IMR-90 (cell line): ENCODE results near the gene C10orf105. TPM values are rescaled to one million over a fixed set of nuclear protein-coding genes. Genes with fewer than 3 reads are reported as not detected.

Source experiments
- ATAC-seq: fragments of 200-7000 bp; cut with Tn5 transposase; 2 replicates; pipeline ENCODE4 v1.9.1; 2020; ENCODE audit warnings: low read depth, mild to moderate bottlenecking, moderate library complexity
- BruUV-seq: library from RNA; stranded (reverse); fragments of 400-500 nt; replicated peaks from 2 replicates; lab custom pipeline; 2021; lab: Mats Ljungman, UMichigan
- CTCF ChIA-PET: fragments of 300-600 bp; formaldehyde crosslinking; extraction: SDS; loops from one replicate; lab custom pipeline; 2021; ENCODE audit warnings: antibody characterized with exemption; lab: Yijun Ruan, JAX
- POLR2A ChIA-PET: fragments of 300-600 bp; sonication (Branson Sonifier 250); formaldehyde crosslinking; loops from one replicate; lab custom pipeline; 2022; ENCODE audit warnings: antibody characterized with exemption; ENCODE audit not compliant: unreplicated experiment; lab: Charles Lee
- DNase-seq: peaks from one replicate; pipeline ENCODE4 v3.0.0; 2013
- H2AFZ ChIP-seq: replicated peaks from 2 replicates; pipeline ENCODE3; 2013; ENCODE audit warnings: low read length, mild to moderate bottlenecking; ENCODE audit not compliant: poor library complexity
- H2AK5ac ChIP-seq: 2 replicates; pipeline ENCODE4 v1.6.1; 2013; ENCODE audit warnings: low read depth, low read length, inconsistent platforms
- H2AK9ac ChIP-seq: replicated peaks from 2 replicates; pipeline ENCODE3; 2013; ENCODE audit warnings: mild to moderate bottlenecking, low read depth, low read length, moderate library complexity; ENCODE audit not compliant: poor library complexity
- H2BK120ac ChIP-seq: 2 replicates; pipeline ENCODE4 v1.6.1; 2013; ENCODE audit warnings: low read depth, low read length, inconsistent platforms
- H2BK15ac ChIP-seq: 3 replicates; pipeline ENCODE4 v1.6.1; 2013; ENCODE audit warnings: low read depth, low read length, inconsistent platforms
- H2BK20ac ChIP-seq: 2 replicates; pipeline ENCODE4 v1.6.1; 2013; ENCODE audit warnings: low read depth, mild to moderate bottlenecking, inconsistent platforms, low read length, moderate library complexity
- H2BK5ac ChIP-seq: 2 replicates; pipeline ENCODE4 v1.6.1; 2013; ENCODE audit warnings: mild to moderate bottlenecking, low read depth, low read length, inconsistent platforms; ENCODE audit not compliant: poor library complexity, severe bottlenecking
- H3K14ac ChIP-seq: replicated peaks from 2 replicates; pipeline ENCODE4 v1.6.1; 2013; ENCODE audit warnings: low read depth, low read length, inconsistent platforms
- H3K18ac ChIP-seq: 2 replicates; pipeline ENCODE4 v1.6.1; 2013; ENCODE audit warnings: low read depth, low read length, control low read depth
- H3K23ac ChIP-seq: 2 replicates; pipeline ENCODE4 v1.6.1; 2013; ENCODE audit warnings: low read depth, low read length, inconsistent platforms
- H3K27ac ChIP-seq: 2 replicates; pipeline ENCODE4 v1.5.1; 2013; ENCODE audit warnings: mild to moderate bottlenecking, control low read depth, low read length; ENCODE audit not compliant: insufficient read depth
- H3K27me3 ChIP-seq: 2 replicates; pipeline ENCODE4 v1.6.1; 2013; ENCODE audit warnings: low read length; ENCODE audit not compliant: control insufficient read depth, insufficient read depth
- H3K36me3 ChIP-seq: 2 replicates; pipeline ENCODE4 v1.6.1; 2013; ENCODE audit warnings: low read length, mixed read lengths; ENCODE audit not compliant: control insufficient read depth, insufficient read depth
- H3K4ac ChIP-seq: 2 replicates; pipeline ENCODE4 v1.6.1; 2013; ENCODE audit warnings: low read depth, low read length, inconsistent platforms
- H3K4me1 ChIP-seq: 2 replicates; pipeline ENCODE4 v1.6.1; 2013; ENCODE audit warnings: low read length, mixed read lengths; ENCODE audit not compliant: control insufficient read depth, insufficient read depth
- H3K4me2 ChIP-seq: 2 replicates; pipeline ENCODE4 v1.6.1; 2013; ENCODE audit warnings: low read depth, mild to moderate bottlenecking, control low read depth, low read length, moderate library complexity
- H3K4me3 ChIP-seq: 2 replicates; pipeline ENCODE4 v1.5.1; 2013; ENCODE audit warnings: low read depth, mild to moderate bottlenecking, control low read depth, low read length, moderate library complexity; ENCODE audit not compliant: insufficient read depth
- H3K56ac ChIP-seq: 2 replicates; pipeline ENCODE4 v1.6.1; 2013; ENCODE audit warnings: low read length, inconsistent platforms; ENCODE audit not compliant: insufficient read depth; ENCODE audit errors: extremely low read depth
- H3K79me1 ChIP-seq, 2 experiments: 2 replicates each; pipeline ENCODE4 v1.6.1; 2013; ENCODE audit warnings: low read length in 2 of 2, inconsistent platforms in 1 of 2, low read depth in 1 of 2
- H3K9ac ChIP-seq: 2 replicates; pipeline ENCODE4 v1.6.1; 2013; ENCODE audit warnings: low read depth, low read length, control low read depth
- H3K9me1 ChIP-seq: 2 replicates; pipeline ENCODE4 v1.6.1; 2013; ENCODE audit warnings: low read length, inconsistent platforms; ENCODE audit not compliant: insufficient read depth
- H3K9me3 ChIP-seq: 2 replicates; pipeline ENCODE4 v1.6.1; 2013; ENCODE audit warnings: low read length; ENCODE audit not compliant: control insufficient read depth, insufficient read depth
- H4K20me1 ChIP-seq: 2 replicates; pipeline ENCODE4 v1.6.1; 2013; ENCODE audit warnings: low read length, inconsistent platforms; ENCODE audit not compliant: insufficient read depth
- H4K5ac ChIP-seq: 2 replicates; pipeline ENCODE4 v1.6.1; 2013; ENCODE audit warnings: mild to moderate bottlenecking, low read depth, low read length, control low read depth
- H4K8ac ChIP-seq, 2 experiments: 2 replicates each; pipeline ENCODE4 v1.6.1; 2013; ENCODE audit warnings: low read depth in 2 of 2, low read length in 2 of 2, control low read depth in 1 of 2, inconsistent platforms in 1 of 2
- H4K91ac ChIP-seq: 2 replicates; pipeline ENCODE4 v1.6.1; 2013; ENCODE audit warnings: low read depth, low read length, inconsistent platforms; ENCODE audit not compliant: insufficient read depth
- BHLHE40 ChIP-seq: fragments of 150-350 bp; IDR thresholded peaks from 2 replicates; pipeline ENCODE4 v1.6.1; 2016; ENCODE audit warnings: mild to moderate bottlenecking, low read depth, low read length
- CEBPB ChIP-seq: IDR thresholded peaks from 2 replicates; pipeline ENCODE4 v1.6.1; 2012; ENCODE audit warnings: low read depth, low read length, improper control_type of control experiment
- CHD1 ChIP-seq: IDR thresholded peaks from 2 replicates; pipeline ENCODE4 v1.6.1; 2012; ENCODE audit warnings: low read depth, low read length, improper control_type of control experiment
- FOS ChIP-seq: fragments of 150-350 bp; IDR thresholded peaks from 2 replicates; pipeline ENCODE4 v1.6.1; 2016; ENCODE audit warnings: low read depth, low read length
- MAFK ChIP-seq: IDR thresholded peaks from 2 replicates; pipeline ENCODE4 v1.6.1; 2012; ENCODE audit warnings: low read depth, low read length, improper control_type of control experiment
- MAZ ChIP-seq: IDR thresholded peaks from 2 replicates; pipeline ENCODE4 v1.6.1; 2012; ENCODE audit warnings: low read depth, mild to moderate bottlenecking, low read length, improper control_type of control experiment, moderate library complexity, borderline replicate concordance
- MXI1 ChIP-seq: IDR thresholded peaks from 2 replicates; pipeline ENCODE4 v1.6.1; 2012; ENCODE audit warnings: low read depth, mild to moderate bottlenecking, low read length, moderate library complexity, borderline replicate concordance
- NFE2L2 ChIP-seq: fragments of 150-350 bp; IDR thresholded peaks from 2 replicates; pipeline ENCODE4 v1.6.1; 2016; ENCODE audit warnings: low read depth, mild to moderate bottlenecking, low read length
- POLR2A ChIP-seq: IDR thresholded peaks from 2 replicates; pipeline ENCODE4 v1.6.1; 2012; ENCODE audit warnings: mild to moderate bottlenecking, low read depth, low read length
- RAD21 ChIP-seq: IDR thresholded peaks from 2 replicates; pipeline ENCODE4 v1.6.1; 2012; ENCODE audit warnings: low read length, improper control_type of control experiment
- RCOR1 ChIP-seq: IDR thresholded peaks from 2 replicates; pipeline ENCODE4 v1.6.1; 2012; ENCODE audit warnings: mild to moderate bottlenecking, low read length, improper control_type of control experiment; ENCODE audit not compliant: insufficient replicate concordance
- RFX5 ChIP-seq: IDR thresholded peaks from 2 replicates; pipeline ENCODE4 v1.8.0; 2012; ENCODE audit warnings: low read depth, mild to moderate bottlenecking, low read length, moderate library complexity
- SMC3 ChIP-seq: fragments of 150-350 bp; IDR thresholded peaks from 2 replicates; pipeline ENCODE4 v1.6.1; 2016; ENCODE audit warnings: low read depth, mild to moderate bottlenecking, antibody characterized with exemption, low read length, moderate library complexity
- USF2 ChIP-seq: fragments of 150-350 bp; IDR thresholded peaks from 2 replicates; pipeline ENCODE4 v1.6.1; 2017; ENCODE audit warnings: mild to moderate bottlenecking, antibody characterized with exemption, low read length, low read depth
- WGBS, 2 experiments: methylation state at CpG; one replicate each; pipeline versions ENCODE4 v1.1.5 to v1.1.7; 2013; ENCODE audit warnings: missing lambda C conversion rate in 2 of 2; ENCODE audit not compliant: insufficient read length in 1 of 2; ENCODE audit errors: extremely low coverage in 2 of 2; 5-methylcytosine and 5-hydroxymethylcytosine counted together
- dilution Hi-C: fragments of 300-500 bp; cut with HindIII; formaldehyde crosslinking; loops from one replicate; pipeline ENCODE4 v1.14.3; 2018; ENCODE audit warnings: low sequenced_read_pairs; ENCODE audit not compliant: unreplicated experiment
- in situ Hi-C: fragments of 300-500 bp; cut with MboI; formaldehyde crosslinking; loops from 3 replicates; pipeline ENCODE4 v1.14.3; 2019; ENCODE audit warnings: low sequenced_read_pairs, inconsistent platforms, mixed read lengths
- intact Hi-C: fragments of 100-400 bp; cut with micrococcal nuclease; formaldehyde crosslinking; loops from 2 replicates; pipeline ENCODE4 v1.10.0; 2022
- polyA plus RNA-seq, 3 experiments: library from polyadenylated mRNA; depleted of rRNA; stranded (reverse); fragments of >200 nt; gene quantifications; 2 replicates each; pipeline ENCODE4 v1.2.3, GENCODE V29; 2012; ENCODE audit warnings: low replicate concordance in 1 of 3
- total RNA-seq: library from RNA; depleted of rRNA; stranded (reverse); fragments of >200 nt; gene quantifications from 2 replicates; pipeline ENCODE4 v1.2.3, GENCODE V29; 2012
- TF ChIP-seq, protein P1 (sequence below): fragments of 150-350 bp; IDR thresholded peaks from 2 replicates; pipeline ENCODE4 v1.6.1; 2016; ENCODE audit warnings: low read depth, mild to moderate bottlenecking, low read length, moderate library complexity, borderline replicate concordance
- TF ChIP-seq, protein P2 (sequence below): conservative IDR thresholded peaks from 2 replicates; pipeline ENCODE4 v1.5.1; 2012; ENCODE audit warnings: mild to moderate bottlenecking, low read depth, low read length, improper control_type of control experiment

The C10orf105 gene
- total and polyA plus RNA-seq, 2 of the 4 experiments (the other 2 are of a cell fraction), result under 0.01 TPM; not detected in 1

DNA sequence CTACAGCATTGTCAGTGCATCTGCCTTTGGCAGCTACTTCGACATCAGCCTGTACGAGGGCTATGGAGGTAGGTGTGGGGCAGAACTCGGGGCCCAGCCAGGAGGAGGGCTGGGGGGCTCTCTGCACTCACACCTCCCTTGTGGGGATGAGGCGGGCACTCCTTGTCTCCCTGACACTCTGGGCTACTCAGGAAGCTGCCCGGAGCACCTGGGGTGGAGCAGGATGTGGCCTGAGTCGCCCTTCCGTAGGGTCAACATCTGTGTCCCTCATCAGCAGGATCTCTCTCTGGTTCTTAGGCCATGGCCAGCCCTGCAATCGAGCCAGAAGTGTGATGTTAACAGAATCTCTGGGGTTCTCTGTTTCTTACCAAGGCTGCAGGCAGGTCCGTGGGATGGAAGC lies 40.2 kb downstream of the C10orf105 start:
- intact Hi-C loops, result no loop called here
- 33% methylated on average over 2 of the region's 9 CpGs; no CpG with 5 or more reads in 1 of the 2 experiments for WGBS, 2 experiments
- CTCF ChIA-PET, result no interaction called here
- Histone ChIP-seq H2BK120ac (no peak overlapping the region), H3K23ac (no peak overlapping the region), H3K18ac (no peak overlapping the region), H2AK5ac (no peak overlapping the region), H4K20me1 (no peaks in the 10 kb centered on the region), H4K8ac (no peak overlapping the region), H4K5ac (no peak overlapping the region), H2AK9ac (no peak overlapping the region), H3K9me1 (no peaks in the 10 kb centered on the region), H2AFZ (no peak overlapping the region), H3K4me2 (no peak overlapping the region), H3K4me1 (no peaks in the 10 kb centered on the region), H4K91ac (no peak overlapping the region), H3K4me3 (no peak overlapping the region), H2BK5ac (no peak overlapping the region), H3K27me3 (peaks cover 63% of the 10 kb centered on the region), H3K14ac (no peak overlapping the region), H3K4ac (no peak overlapping the region), H3K36me3 (no peaks in the 10 kb centered on the region), H3K27ac (no peak overlapping the region), H3K9ac (no peak overlapping the region), H3K9me3 (no peaks in the 10 kb centered on the region), H3K79me1 (no peaks in the 10 kb centered on the region), H3K56ac (no peak overlapping the region), H2BK20ac (no peak overlapping the region), H2BK15ac (no peak overlapping the region)
- ATAC-seq (no peak), DNase-seq (no peak)
- POLR2A ChIA-PET, result no interaction called here
- dilution Hi-C loops, result no loop called here
- TF ChIP-seq SMC3 (no peak), NFE2L2 (no peak), RCOR1 (no peak), FOS (no peak), USF2 (no peak), BHLHE40 (no peak), POLR2A (no peak), MAFK (no peak), RAD21 (no peak), MXI1 (no peak), RFX5 (no peak), CEBPB (no peak), CHD1 (no peak), MAZ (no peak)
- TF ChIP-seq, protein P1, sequence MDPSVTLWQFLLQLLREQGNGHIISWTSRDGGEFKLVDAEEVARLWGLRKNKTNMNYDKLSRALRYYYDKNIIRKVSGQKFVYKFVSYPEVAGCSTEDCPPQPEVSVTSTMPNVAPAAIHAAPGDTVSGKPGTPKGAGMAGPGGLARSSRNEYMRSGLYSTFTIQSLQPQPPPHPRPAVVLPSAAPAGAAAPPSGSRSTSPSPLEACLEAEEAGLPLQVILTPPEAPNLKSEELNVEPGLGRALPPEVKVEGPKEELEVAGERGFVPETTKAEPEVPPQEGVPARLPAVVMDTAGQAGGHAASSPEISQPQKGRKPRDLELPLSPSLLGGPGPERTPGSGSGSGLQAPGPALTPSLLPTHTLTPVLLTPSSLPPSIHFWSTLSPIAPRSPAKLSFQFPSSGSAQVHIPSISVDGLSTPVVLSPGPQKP, result no peak
- TF ChIP-seq, protein P2, sequence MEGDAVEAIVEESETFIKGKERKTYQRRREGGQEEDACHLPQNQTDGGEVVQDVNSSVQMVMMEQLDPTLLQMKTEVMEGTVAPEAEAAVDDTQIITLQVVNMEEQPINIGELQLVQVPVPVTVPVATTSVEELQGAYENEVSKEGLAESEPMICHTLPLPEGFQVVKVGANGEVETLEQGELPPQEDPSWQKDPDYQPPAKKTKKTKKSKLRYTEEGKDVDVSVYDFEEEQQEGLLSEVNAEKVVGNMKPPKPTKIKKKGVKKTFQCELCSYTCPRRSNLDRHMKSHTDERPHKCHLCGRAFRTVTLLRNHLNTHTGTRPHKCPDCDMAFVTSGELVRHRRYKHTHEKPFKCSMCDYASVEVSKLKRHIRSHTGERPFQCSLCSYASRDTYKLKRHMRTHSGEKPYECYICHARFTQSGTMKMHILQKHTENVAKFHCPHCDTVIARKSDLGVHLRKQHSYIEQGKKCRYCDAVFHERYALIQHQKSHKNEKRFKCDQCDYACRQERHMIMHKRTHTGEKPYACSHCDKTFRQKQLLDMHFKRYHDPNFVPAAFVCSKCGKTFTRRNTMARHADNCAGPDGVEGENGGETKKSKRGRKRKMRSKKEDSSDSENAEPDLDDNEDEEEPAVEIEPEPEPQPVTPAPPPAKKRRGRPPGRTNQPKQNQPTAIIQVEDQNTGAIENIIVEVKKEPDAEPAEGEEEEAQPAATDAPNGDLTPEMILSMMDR, result no peak
- BruUV-seq, result no TSS peak
- in situ Hi-C loops, result no loop called here
